ENCODE results near the gene FEN1.

DNA sequence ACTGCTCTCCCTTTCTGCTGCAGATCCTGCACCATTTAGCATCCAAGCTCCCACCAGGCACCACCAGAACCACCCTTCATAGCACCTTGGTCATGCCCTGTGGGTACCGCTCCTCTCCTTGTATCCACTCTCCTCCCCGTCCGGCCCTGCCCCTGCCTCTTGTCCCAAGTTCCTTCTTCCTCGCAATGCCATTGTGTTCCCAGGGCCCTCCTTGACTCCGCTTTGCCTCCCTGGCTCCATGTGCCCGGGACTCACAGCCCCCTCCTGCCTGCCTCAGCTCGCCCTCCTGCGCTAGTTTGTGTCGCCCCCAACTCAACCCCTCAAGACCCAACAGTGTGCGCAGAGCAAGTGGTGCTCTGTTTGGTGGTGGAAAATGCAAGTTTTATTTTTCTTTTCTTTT is 46.2 kb downstream of the FEN1 start:
- TF ChIP-seq, protein P1, sequence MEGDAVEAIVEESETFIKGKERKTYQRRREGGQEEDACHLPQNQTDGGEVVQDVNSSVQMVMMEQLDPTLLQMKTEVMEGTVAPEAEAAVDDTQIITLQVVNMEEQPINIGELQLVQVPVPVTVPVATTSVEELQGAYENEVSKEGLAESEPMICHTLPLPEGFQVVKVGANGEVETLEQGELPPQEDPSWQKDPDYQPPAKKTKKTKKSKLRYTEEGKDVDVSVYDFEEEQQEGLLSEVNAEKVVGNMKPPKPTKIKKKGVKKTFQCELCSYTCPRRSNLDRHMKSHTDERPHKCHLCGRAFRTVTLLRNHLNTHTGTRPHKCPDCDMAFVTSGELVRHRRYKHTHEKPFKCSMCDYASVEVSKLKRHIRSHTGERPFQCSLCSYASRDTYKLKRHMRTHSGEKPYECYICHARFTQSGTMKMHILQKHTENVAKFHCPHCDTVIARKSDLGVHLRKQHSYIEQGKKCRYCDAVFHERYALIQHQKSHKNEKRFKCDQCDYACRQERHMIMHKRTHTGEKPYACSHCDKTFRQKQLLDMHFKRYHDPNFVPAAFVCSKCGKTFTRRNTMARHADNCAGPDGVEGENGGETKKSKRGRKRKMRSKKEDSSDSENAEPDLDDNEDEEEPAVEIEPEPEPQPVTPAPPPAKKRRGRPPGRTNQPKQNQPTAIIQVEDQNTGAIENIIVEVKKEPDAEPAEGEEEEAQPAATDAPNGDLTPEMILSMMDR (IDR thresholded peaks at IDR 0.05): no peak
- TF ChIP-seq POLR2A (IDR thresholded peaks at IDR 0.05): no peak
